ENCODE results near the gene TBC1D8. TPM values are rescaled to one million over a fixed set of nuclear protein-coding genes. Genes with fewer than 3 reads are reported as not detected.

The TBC1D8 gene
- polyA plus RNA-seq, 3 donors, result 16.1 to 78.0 (median 22.4) TPM

- DNase-seq, result no peak
- H3K4me3 Mint-ChIP-seq, result no peak overlapping the region
Observed at GRCh38 chr2:101014264-101014857, 136.8 kb downstream of the TBC1D8 start.

GRCh38 chr2:101012706-101013181, 138.4 kb downstream of the TBC1D8 start:
- Mint-ChIP-seq H3K36me3 (peaks cover 41 to 59% of the 10 kb centered on the region in 2 donors), H3K4me1 (peaks cover 3% of the 10 kb centered on the region), H3K27me3 (ENCODE audit: low read depth in 3 of 3) (no peaks in the 10 kb centered on the region), H3K4me3 (no peak overlapping the region), H3K9me3 (no peaks in the 10 kb centered on the region), H3K27ac (peak overlapping the region in 1 of 7 donors; percentile 37)
- Histone ChIP-seq H4K20me1 (ENCODE audit: insufficient read depth, low read length) (peaks cover 68% of the 10 kb centered on the region), H3K9ac (ENCODE audit: insufficient read depth, low read length, poor library complexity, severe bottlenecking) (no peak overlapping the region), H3K36me3 (replicated peaks in 1 of 2; ENCODE audit: control insufficient read depth in 1 of 2, insufficient read depth in 2 of 2, low read length in 2 of 2) (peaks cover 47 to 79% of the 10 kb centered on the region in 2 donors), H3K4me3 (replicated peaks in 1 of 3; ENCODE audit: low read depth in 2 of 3, low read length in 3 of 3) (no peak overlapping the region), H3K27ac (ENCODE audit: low read depth in 1 of 2, low read length in 2 of 2) (no peak overlapping the region), H3K79me2 (ENCODE audit: insufficient read depth, low read length) (peaks cover 9% of the 10 kb centered on the region), H3K27me3 (ENCODE audit: control insufficient read depth in 2 of 2, insufficient read depth in 2 of 2, low read length in 2 of 2) (no peaks in the 10 kb centered on the region), H2AFZ (ENCODE audit: insufficient read depth, low read depth, low read length, poor library complexity, severe bottlenecking) (no peak overlapping the region), H3K4me1 (ENCODE audit: control insufficient read depth in 1 of 2, insufficient read depth in 2 of 2, low read length in 2 of 2) (no peaks in the 10 kb centered on the region), H3K4me2 (replicated peaks; ENCODE audit: extremely low read depth, low read length, poor library complexity, severe bottlenecking) (no peak overlapping the region), H3K9me3 (replicated peaks in 1 of 2; ENCODE audit: control insufficient read depth in 1 of 2, insufficient read depth in 1 of 2, low read length in 2 of 2) (no peaks in the 10 kb centered on the region)
- DNase-seq, result peak; percentile 32 to 47 (median 34)
- intact Hi-C loops (cut with micrococcal nuclease), result loop anchor here (5.0 to 10.0 kb wide), 3 partner anchors 140 to 822 kb away; partner anchors contain the start of gene TBC1D8 (in 2 of the 2)
- TF ChIP-seq, protein P1, sequence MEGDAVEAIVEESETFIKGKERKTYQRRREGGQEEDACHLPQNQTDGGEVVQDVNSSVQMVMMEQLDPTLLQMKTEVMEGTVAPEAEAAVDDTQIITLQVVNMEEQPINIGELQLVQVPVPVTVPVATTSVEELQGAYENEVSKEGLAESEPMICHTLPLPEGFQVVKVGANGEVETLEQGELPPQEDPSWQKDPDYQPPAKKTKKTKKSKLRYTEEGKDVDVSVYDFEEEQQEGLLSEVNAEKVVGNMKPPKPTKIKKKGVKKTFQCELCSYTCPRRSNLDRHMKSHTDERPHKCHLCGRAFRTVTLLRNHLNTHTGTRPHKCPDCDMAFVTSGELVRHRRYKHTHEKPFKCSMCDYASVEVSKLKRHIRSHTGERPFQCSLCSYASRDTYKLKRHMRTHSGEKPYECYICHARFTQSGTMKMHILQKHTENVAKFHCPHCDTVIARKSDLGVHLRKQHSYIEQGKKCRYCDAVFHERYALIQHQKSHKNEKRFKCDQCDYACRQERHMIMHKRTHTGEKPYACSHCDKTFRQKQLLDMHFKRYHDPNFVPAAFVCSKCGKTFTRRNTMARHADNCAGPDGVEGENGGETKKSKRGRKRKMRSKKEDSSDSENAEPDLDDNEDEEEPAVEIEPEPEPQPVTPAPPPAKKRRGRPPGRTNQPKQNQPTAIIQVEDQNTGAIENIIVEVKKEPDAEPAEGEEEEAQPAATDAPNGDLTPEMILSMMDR (IDR thresholded peaks at IDR 0.05), result peak; percentile 90
- WGBS (ENCODE audit: insufficient coverage), result 50% methylated on average over 2 of the region's 5 CpGs

More at GRCh38 chr2:101014264-101014857, 136.8 kb downstream of the TBC1D8 start:
- Histone ChIP-seq H3K4me3 (replicated peaks in 1 of 3; ENCODE audit: low read depth in 2 of 3, low read length in 3 of 3) (no peak overlapping the region), H3K4me1 (ENCODE audit: control insufficient read depth in 1 of 2, insufficient read depth in 2 of 2, low read length in 2 of 2) (no peaks in the 10 kb centered on the region), H3K9me3 (replicated peaks in 1 of 2; ENCODE audit: control insufficient read depth in 1 of 2, insufficient read depth in 1 of 2, low read length in 2 of 2) (no peaks in the 10 kb centered on the region), H3K27me3 (ENCODE audit: control insufficient read depth in 2 of 2, insufficient read depth in 2 of 2, low read length in 2 of 2) (no peaks in the 10 kb centered on the region), H2AFZ (ENCODE audit: insufficient read depth, low read depth, low read length, poor library complexity, severe bottlenecking) (no peak overlapping the region), H3K4me2 (replicated peaks; ENCODE audit: extremely low read depth, low read length, poor library complexity, severe bottlenecking) (no peak overlapping the region), H3K27ac (ENCODE audit: low read depth in 1 of 2, low read length in 2 of 2) (no peak overlapping the region), H4K20me1 (ENCODE audit: insufficient read depth, low read length) (peaks cover 62% of the 10 kb centered on the region), H3K36me3 (replicated peaks in 1 of 2; ENCODE audit: control insufficient read depth in 1 of 2, insufficient read depth in 2 of 2, low read length in 2 of 2) (peaks cover 45 to 80% of the 10 kb centered on the region in 2 donors), H3K79me2 (ENCODE audit: insufficient read depth, low read length) (peaks cover 7% of the 10 kb centered on the region), H3K9ac (ENCODE audit: insufficient read depth, low read length, poor library complexity, severe bottlenecking) (no peak overlapping the region)
- H3K27me3 Mint-ChIP-seq (ENCODE audit: low read depth in 3 of 3), result no peaks in the 10 kb centered on the region
- no peaks in the 10 kb centered on the region for H3K9me3 Mint-ChIP-seq
- H3K4me1 Mint-ChIP-seq, result no peaks in the 10 kb centered on the region
- H3K36me3 Mint-ChIP-seq, result peaks cover 43 to 56% of the 10 kb centered on the region in 2 donors
- 100% methylated on average over 3 of the region's 6 CpGs for WGBS (ENCODE audit: insufficient coverage)
- no peak overlapping the region for H3K27ac Mint-ChIP-seq
- TF ChIP-seq, protein P1 (IDR thresholded peaks at IDR 0.05), result no peak
- intact Hi-C loops (cut with micrococcal nuclease), result loop anchor here (2.0 to 10.0 kb wide), 4 partner anchors 138 to 820 kb away; partner anchors contain the start of gene TBC1D8 (in 2 of the 2)

All from CD14-positive monocyte (primary cell).